Left renal cortex interstitium (tissue), 4 donors: ENCODE data around the gene MRS2. TPM values are rescaled to one million over a fixed set of nuclear protein-coding genes. Genes with fewer than 3 reads are reported as not detected.

Experiments
- DNase-seq, 4 donors: peaks; one replicate each; pipeline ENCODE4 v3.0.0-alpha.2; 2013; ENCODE audit warnings: low read depth in 4 of 4, low spot score in 2 of 4, missing footprints in 1 of 4
- polyA plus RNA-seq, 4 donors: library from polyadenylated mRNA; unstranded; fragments of 120-200 nt; gene quantifications; one replicate each; pipeline ENCODE4 v1.2.1, GENCODE V29; 2013; ENCODE audit not compliant: insufficient read length in 4 of 4

Gene MRS2
- polyA plus RNA-seq, 4 donors: 34.1 to 47.7 (median 41.9) TPM

DNA sequence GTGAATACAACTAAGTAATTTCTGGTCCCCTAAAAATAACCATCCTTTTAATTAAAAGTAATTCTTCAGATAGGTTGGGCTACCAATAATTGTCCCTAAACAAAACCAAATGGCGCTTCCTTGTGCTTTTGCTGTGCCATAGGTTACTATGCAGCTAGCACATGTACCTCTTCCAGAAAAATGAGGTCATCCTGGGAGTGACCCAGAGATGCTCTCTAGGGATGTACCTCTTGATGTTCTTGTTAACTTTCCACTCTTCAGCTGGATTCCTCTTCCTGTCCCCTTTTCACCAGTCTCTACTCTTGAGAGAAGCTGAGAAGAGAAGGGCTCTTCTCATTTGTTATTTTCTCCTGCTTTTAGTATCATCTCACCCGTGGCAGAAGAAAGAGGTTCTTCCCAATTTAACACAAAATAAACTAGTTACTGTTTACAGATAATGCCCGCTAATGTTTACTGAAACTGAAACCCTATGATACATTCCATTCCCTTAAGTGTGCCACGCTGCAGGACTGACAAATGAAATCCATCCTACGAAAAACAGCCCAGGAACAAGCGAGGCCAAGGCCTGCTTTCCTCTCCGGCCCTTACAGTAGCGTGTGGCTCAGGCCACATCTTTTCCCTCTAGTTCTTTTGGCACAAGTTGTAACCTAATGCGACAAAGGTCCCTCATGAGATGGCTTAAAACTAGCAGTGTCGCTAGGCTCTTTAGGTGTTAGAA is 24.2 kb downstream of the MRS2 start:
- DNase-seq: no peak

DNA sequence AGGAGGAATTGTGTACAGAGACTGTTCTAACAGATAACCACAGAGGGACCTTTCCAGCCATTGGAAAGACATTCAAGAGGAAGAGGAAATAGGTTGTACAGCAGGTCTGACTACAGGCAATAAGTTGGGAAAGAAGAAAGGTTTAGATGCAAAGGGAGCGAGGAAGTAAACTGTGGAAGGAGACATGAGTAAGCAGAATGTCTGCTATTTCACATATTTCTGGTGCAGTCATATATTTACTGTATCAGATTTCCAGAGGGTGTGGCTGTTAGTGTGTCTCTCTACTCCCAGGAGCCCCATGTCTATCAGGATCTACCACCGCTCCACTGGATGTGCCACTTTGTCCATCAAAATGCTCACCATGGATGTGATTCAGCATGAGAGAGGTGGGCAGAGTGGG is 25.9 kb downstream of the MRS2 start:
- DNase-seq: no peak

- no peak for DNase-seq
Observed at GRCh38 chr6:24429146-24429545, 26.4 kb downstream of the MRS2 start.

DNA sequence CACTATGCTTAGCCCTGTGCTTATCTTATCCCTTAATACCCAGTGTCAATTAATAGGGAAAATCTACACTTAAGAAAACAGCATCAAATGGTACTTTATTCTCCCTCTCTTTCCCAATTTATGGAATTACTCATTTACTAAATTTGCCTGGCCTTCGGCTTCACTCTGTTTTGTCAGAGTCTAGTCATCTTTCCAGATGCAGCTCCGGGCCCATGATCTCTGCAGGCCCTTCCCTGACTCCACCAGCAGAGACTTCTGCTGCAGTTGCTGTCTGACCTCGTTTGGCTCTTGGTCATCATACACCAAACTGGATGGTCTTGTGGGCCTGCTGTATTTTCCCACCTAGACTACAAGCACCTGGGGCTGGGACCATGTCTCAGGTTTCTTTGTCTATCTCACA is 27.4 kb downstream of the MRS2 start:
- DNase-seq: no peak

DNA sequence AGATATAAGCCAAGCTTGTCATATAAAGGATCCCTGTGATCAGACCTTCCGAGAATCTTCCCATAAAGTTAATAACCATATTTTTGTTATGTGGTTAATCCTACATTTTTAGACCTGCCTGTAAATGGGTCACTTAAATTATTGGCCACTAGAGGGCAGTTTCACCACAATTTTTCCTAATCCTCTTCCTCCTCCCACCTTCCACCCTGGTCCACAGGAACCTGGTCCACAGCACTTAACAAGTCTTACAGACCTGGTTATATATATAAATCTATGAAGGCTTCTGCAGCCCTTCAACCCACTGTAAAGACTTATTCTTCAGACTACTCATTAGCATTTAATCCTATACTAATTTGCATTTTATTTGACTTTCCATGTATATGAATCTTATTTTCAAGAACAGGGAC is 28.3 kb downstream of the MRS2 start:
- DNase-seq: peak in 2 of 4 donors; percentile 6 to 10

DNA sequence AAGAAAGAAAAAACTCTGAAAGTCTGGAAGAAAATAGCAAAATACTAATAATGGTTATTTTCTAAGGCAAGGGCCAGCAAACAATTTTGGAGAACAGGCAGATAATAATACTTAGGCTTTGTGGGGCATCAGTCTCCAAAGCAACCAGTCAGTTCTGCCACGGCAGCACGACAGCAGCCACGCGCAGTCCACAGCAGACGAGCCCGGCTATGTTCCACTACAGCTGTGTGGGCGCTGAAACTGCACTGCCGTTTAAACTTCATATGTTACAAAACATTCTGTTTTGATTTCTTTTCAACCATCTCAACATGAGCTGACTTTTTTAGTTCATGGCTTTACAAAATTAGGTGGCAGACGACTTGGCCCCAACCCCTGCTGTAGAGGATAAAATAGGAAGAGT is 29.9 kb downstream of the MRS2 start:
- DNase-seq: no peak

GRCh38 chr6:24436979-24437378 is 34.2 kb downstream of the MRS2 start:
- no peak for DNase-seq

GRCh38 chr6:24439858-24440539 is 37.3 kb downstream of the MRS2 start:
- DNase-seq: no peak

DNA sequence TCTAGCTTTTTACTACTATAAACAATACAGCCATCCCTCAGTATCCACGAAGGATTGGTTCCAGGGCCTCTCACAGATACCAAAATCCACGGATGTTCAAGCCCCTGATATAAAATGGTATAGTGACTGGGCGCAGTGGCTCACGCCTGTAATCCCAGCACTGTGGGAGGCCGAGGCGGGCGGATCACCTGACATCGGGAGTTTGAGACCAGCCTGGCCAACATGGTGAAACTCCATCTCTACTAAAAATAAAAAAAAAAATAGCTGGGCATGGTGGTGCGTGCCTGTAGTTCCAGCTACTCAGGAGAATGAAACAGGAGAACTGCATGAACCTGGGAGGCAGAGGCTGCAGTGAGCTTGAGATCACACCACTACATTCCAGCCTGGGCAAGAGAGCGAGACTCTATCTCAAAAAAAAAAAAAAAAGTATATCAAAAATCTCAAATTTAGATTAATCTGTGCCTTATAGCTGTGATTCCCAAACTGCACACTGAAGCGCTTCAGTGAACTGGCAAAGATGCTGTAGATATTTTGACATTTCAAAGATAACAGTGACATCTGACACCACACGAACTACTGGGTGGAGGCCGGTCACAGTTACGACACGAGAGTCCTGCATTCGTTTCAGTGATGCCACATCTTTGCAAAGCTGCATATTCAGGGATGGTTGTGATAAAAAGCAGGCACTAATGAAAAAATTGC is 38.3 kb downstream of the MRS2 start:
- no peak for DNase-seq

DNA sequence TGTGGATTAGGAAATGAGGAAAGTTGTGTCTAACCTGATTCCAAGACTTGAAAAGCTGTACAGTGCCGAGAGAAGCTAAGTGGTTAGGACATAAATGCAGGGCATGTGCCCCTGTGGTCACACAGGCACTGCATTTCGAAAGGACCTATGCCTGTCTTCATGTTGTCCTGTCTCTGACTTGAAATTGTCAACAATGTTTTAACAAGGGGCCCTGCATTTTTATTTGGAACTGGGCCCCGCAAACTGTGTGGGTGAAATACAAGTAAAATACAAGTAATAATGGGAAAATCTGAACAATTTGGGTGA is 38.8 kb downstream of the MRS2 start:
- DNase-seq: no peak

DNA sequence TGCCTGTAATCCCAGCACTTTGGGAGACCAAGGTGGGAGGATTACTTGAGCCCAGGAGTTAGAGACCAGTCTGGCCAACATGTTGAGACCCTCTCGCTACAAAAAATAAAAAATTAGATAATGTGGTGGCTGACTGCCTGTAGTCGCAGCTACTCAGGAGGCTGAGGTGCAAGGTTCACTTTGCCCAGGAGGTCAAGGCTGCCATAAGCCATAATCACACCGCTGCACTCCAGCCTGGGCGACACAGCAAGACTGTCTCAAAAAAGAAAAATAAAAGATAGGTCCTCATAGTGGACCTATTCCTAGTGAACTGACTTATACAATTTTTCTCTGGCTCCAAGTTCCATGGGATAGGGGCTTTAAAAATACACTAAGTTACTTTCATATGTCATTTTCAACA is 41.9 kb downstream of the MRS2 start:
- DNase-seq: no peak

DNA sequence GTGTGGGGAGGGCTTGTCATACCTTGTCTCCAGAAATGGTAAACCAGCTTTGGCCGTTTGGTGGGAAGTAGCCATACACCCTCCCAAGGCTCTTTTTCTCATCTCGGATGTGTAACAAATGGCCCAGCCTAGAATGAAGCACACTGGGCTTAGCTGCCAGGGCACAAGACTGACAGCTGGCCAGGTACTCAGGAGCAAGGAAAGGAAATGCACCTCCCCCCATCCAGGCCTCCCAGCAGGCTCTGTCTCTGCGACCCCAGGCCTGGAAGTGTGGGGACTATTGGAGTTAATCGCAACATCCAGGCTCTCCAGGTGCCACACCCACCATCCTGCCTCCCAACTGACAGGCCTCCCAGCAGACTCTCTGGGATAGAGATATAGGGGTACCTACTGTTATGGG is 43.0 kb downstream of the MRS2 start:
- DNase-seq: no peak

DNA sequence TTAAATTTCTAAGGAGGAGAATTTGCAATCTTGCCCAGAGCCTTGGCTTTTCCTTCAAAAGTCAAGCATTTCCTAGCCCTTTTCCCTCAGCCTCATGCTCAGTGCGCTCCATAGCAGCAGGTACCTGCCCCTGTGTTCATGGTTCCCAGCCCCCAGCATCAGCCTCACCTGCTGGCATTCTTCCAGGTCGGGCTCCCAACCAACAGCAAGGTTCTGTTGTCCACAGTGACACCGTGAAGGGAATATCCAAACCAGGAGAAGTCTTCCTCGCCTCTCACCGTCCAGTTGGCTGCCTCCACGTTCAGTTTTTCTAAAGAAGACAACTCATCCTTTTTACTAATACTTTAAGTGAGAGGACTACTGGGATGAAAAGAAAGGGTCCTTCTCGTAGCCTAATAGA is 43.9 kb downstream of the MRS2 start:
- no peak for DNase-seq

DNA sequence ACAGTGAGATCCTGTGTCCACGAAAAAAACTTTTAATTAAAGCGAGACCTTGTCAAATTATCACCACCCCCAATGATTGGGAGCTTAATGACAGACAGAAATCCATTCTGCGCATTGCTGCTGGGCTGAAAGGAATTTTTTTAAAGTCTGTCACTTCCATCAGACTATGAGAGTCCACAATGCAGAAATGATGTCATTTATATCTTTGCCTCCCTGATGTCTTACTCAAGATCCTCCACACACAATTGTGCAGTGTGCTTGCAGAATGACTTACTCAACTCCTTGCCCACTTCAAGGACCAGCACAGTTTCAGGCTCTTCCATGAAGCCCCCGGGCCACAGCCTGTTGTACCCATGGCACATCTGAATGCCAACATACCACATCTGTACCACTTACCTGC is 45.7 kb downstream of the MRS2 start:
- no peak for DNase-seq

- no peak for DNase-seq
Observed at GRCh38 chr6:24448828-24449525, 46.2 kb downstream of the MRS2 start.

- no peak for DNase-seq
Observed at GRCh38 chr6:24451581-24452388, 49.0 kb downstream of the MRS2 start.

DNA sequence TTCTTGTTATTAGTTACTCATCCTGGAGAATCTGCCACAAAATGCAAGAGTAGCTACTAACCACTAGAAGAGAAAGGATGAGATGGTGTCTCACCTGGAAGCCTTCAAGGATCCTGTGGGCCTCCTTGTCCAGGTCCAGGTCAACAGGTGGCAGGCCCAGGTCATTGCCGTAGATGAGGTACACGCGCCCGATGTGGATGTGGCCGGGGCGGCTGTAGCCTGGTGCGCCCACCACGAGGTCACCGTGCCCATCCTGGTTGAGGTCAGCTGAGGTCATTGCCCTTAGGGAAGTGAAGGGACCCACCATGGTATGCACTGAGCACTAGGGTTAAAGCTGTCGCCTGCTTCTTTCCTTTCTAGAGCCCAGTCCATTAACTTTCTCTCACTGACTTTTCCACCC is 51.2 kb downstream of the MRS2 start:
- no peak for DNase-seq

- DNase-seq: no peak
Observed at GRCh38 chr6:24454452-24454851, 51.7 kb downstream of the MRS2 start.

GRCh38 chr6:24455061-24455460 is 52.3 kb downstream of the MRS2 start:
- no peak for DNase-seq

DNA sequence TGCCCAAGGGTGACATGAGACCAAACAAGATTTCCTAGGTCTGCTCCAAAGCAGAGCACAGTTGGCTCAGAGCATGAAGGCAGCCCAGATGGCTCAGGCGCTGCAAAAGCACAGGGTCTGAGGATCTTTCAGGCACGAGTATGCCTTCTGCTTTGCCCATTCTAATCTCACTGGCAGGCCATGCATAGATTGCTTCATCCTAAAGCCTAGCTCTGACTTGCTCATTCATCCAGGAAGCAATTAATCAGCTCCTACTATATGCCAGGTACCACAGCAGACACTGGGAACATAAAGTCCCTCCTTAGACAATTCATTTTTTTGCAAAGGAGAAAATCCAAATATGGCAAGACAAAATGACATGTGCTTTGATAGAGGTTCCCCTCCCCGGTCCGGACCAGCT is 55.4 kb downstream of the MRS2 start:
- DNase-seq: no peak

GRCh38 chr6:24458941-24459340 is 56.2 kb downstream of the MRS2 start:
- DNase-seq: no peak
